Stomach (tissue), 9 donors: ENCODE results near the gene RETREG1. TPM values are rescaled to one million over a fixed set of nuclear protein-coding genes. Genes with fewer than 3 reads are reported as not detected.

Experiments
- DNase-seq, 2 donors: peaks; one replicate each; pipeline versions ENCODE4 v3.0.0 to v3.0.0-alpha.2; 2013 to 2019
- H3K27ac ChIP-seq, 5 donors: fragments of 200-600 bp in 4 of 5; sonication (generic) in 4 of 5; one replicate each; pipeline ENCODE4 v1.5.1; 2013 to 2019; ENCODE audit warnings: mild to moderate bottlenecking in 1 of 5, moderate library complexity in 1 of 5
- H3K27me3 ChIP-seq, 3 donors: fragments of 200-600 bp; sonication (generic); one replicate each; pipeline ENCODE4 v1.5.1; 2017 to 2019; ENCODE audit warnings: mixed run types in 1 of 3
- H3K36me3 ChIP-seq, 4 donors: fragments of 200-600 bp; sonication (generic); 1 replicate in 3 of 4; 2 replicates in 1 of 4; pipeline ENCODE4 v1.5.1; 2016 to 2019
- H3K4me1 ChIP-seq, 4 donors: fragments of 200-600 bp; sonication (generic); one replicate each; pipeline ENCODE4 v1.5.1; 2016 to 2019
- H3K4me3 ChIP-seq, 4 donors: fragments of 200-600 bp; sonication (generic) in 3 of 4; one replicate each; pipeline ENCODE4 v1.5.1; 2016 to 2019; ENCODE audit warnings: mild to moderate bottlenecking in 1 of 4
- H3K9me3 ChIP-seq, 4 donors: fragments of 200-600 bp; sonication (generic); one replicate each; pipeline ENCODE4 v1.5.1; 2016 to 2019
- EP300 ChIP-seq: sonication (generic); formaldehyde crosslinking; IDR thresholded peaks from one replicate; pipeline ENCODE4 v1.6.1; 2017; ENCODE audit warnings: antibody characterized with exemption
- POLR2A ChIP-seq, 4 donors: fragments of 450-650 bp; IDR thresholded peaks; one replicate each; pipeline ENCODE4 v1.6.1; 2016; ENCODE audit warnings: antibody characterized with exemption in 4 of 4, control low read depth in 2 of 4, mild to moderate bottlenecking in 1 of 4, moderate library complexity in 1 of 4
- POLR2AphosphoS5 ChIP-seq, 3 donors: sonication (generic); formaldehyde crosslinking; IDR thresholded peaks; one replicate each; pipeline ENCODE4 v1.6.1; 2016; ENCODE audit warnings: antibody characterized with exemption in 3 of 3
- WGBS, 5 donors: extraction: QIAGEN DNeasy Blood & Tissue Kit in 3 of 5; methylation state at CpG; one replicate each; pipeline versions ENCODE4 v1.1.5 to v1.1.7; 2013 to 2018; 5-methylcytosine and 5-hydroxymethylcytosine counted together
- intact Hi-C: fragments of 100-400 bp; cut with DNase I; formaldehyde crosslinking; loops from one replicate; pipeline ENCODE4 v1.15.1; 2023; ENCODE audit warnings: low total_unique reads
- polyA plus RNA-seq, 3 donors: library from polyadenylated mRNA; stranded (reverse); fragments of 200-250 nt; gene quantifications; one replicate each; pipeline ENCODE4 v1.2.3, GENCODE V29; 2013
- total RNA-seq, 5 donors: library from RNA; depleted of rRNA; stranded (reverse); fragments of >200 nt; gene quantifications; one replicate each; pipeline versions ENCODE4 v1.1.0 to v1.2.3, GENCODE V29; 2014 to 2016
- TF ChIP-seq, protein P1 (sequence below), 7 experiments: fragments of 450-650 bp in 4 of 7; fragments of 200-600 bp in 3 of 7; sonication (generic) in 3 of 7; IDR thresholded peaks; one replicate each; pipeline ENCODE4 v1.5.1; 2016 to 2019; ENCODE audit warnings: antibody characterized with exemption in 7 of 7, control low read depth in 2 of 7, mild to moderate bottlenecking in 1 of 7
- donor health status: healthy with polysubstance abuse.
- donor health status: Bipolar disorder and iron deficiency.
- donor health status: healthy.

Gene RETREG1
- total and polyA plus RNA-seq, 8 donors = 7.1 to 71.2 (median 23.9) TPM

GRCh38 chr5:16642867-16643266 lies 26.1 kb upstream of the RETREG1 start:
- intact Hi-C loops = no loop called here
- 58 to 80% (median 72%) methylated on average over 2 of the region's 2 CpGs for WGBS, 5 donors
- DNase-seq = no peak
- H3K9me3 ChIP-seq = no peaks in the 10 kb centered on the region
- H3K4me3 ChIP-seq = no peak overlapping the region
- TF ChIP-seq, protein P1, sequence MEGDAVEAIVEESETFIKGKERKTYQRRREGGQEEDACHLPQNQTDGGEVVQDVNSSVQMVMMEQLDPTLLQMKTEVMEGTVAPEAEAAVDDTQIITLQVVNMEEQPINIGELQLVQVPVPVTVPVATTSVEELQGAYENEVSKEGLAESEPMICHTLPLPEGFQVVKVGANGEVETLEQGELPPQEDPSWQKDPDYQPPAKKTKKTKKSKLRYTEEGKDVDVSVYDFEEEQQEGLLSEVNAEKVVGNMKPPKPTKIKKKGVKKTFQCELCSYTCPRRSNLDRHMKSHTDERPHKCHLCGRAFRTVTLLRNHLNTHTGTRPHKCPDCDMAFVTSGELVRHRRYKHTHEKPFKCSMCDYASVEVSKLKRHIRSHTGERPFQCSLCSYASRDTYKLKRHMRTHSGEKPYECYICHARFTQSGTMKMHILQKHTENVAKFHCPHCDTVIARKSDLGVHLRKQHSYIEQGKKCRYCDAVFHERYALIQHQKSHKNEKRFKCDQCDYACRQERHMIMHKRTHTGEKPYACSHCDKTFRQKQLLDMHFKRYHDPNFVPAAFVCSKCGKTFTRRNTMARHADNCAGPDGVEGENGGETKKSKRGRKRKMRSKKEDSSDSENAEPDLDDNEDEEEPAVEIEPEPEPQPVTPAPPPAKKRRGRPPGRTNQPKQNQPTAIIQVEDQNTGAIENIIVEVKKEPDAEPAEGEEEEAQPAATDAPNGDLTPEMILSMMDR (IDR thresholded peaks at IDR 0.05) = no peak
- no peak for TF ChIP-seq POLR2AphosphoS5 (IDR thresholded peaks at IDR 0.05)
- TF ChIP-seq POLR2A (IDR thresholded peaks at IDR 0.05) = no peak
- no peak for TF ChIP-seq EP300
- H3K27ac ChIP-seq = no peak overlapping the region
- no peaks in the 10 kb centered on the region for H3K4me1 ChIP-seq
- H3K36me3 ChIP-seq = no peaks in the 10 kb centered on the region
- no peaks in the 10 kb centered on the region for H3K27me3 ChIP-seq

DNA sequence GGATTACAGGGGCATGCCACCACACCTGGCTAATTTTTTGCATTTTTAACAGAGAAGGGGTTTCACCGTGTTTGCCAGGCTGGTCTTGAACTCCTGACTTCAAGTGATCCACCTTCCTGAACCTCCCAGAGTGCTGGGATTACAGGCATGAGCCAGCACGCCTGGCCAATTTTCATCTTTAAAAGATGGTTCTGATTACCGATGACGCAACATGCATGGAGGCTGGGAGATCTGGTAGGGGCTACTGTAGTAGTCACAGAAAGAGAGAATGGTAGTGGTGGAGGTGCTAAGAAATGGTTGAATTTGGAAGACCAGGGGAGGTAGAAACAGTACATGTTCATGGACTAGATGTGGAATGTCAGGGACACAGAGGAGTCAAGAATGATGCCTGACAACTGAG lies 22.4 kb upstream of the RETREG1 start:
- no peak for DNase-seq
- WGBS, 5 donors = 93 to 96% (median 95%) methylated on average over 4 of the region's 4 CpGs
- no peaks in the 10 kb centered on the region for H3K4me1 ChIP-seq
- no peak overlapping the region for H3K4me3 ChIP-seq
- H3K27ac ChIP-seq = no peak overlapping the region
- intact Hi-C loops = no loop called here
- no peaks in the 10 kb centered on the region for H3K9me3 ChIP-seq
- no peak for TF ChIP-seq POLR2A (IDR thresholded peaks at IDR 0.05)
- no peak for TF ChIP-seq POLR2AphosphoS5 (IDR thresholded peaks at IDR 0.05)
- TF ChIP-seq, protein P1 (IDR thresholded peaks at IDR 0.05) = no peak
- TF ChIP-seq EP300 = no peak
- H3K36me3 ChIP-seq = no peaks in the 10 kb centered on the region
- H3K27me3 ChIP-seq = no peaks in the 10 kb centered on the region

GRCh38 chr5:16628376-16628775 lies 11.6 kb upstream of the RETREG1 start:
- peaks cover 0 to 9% (median 0%) of the 10 kb centered on the region in 4 donors for H3K4me1 ChIP-seq
- WGBS, 5 donors = 85 to 95% (median 91%) methylated on average over 3 of the region's 3 CpGs
- DNase-seq = no peak
- no peaks in the 10 kb centered on the region for H3K9me3 ChIP-seq
- no peak for TF ChIP-seq POLR2A (IDR thresholded peaks at IDR 0.05)
- TF ChIP-seq EP300 = no peak
- TF ChIP-seq POLR2AphosphoS5 (IDR thresholded peaks at IDR 0.05) = no peak
- TF ChIP-seq, protein P1 (IDR thresholded peaks at IDR 0.05) = no peak
- intact Hi-C loops = no loop called here
- H3K36me3 ChIP-seq = no peaks in the 10 kb centered on the region
- H3K27me3 ChIP-seq = no peaks in the 10 kb centered on the region
- no peak overlapping the region for H3K4me3 ChIP-seq
- no peak overlapping the region for H3K27ac ChIP-seq

- Histone ChIP-seq H3K9me3 (no peaks in the 10 kb centered on the region), H3K4me1 (peaks cover 0 to 9% (median 0%) of the 10 kb centered on the region in 4 donors), H3K4me3 (no peak overlapping the region), H3K36me3 (no peaks in the 10 kb centered on the region), H3K27ac (no peak overlapping the region), H3K27me3 (no peaks in the 10 kb centered on the region)
- TF ChIP-seq, protein P1 (IDR thresholded peaks at IDR 0.05) = no peak
- TF ChIP-seq POLR2AphosphoS5 (IDR thresholded peaks at IDR 0.05) (no peak), POLR2A (IDR thresholded peaks at IDR 0.05) (no peak), EP300 (no peak)
- intact Hi-C loops = no loop called here
- peak in 1 of 2 donors; percentile 29 for DNase-seq
- WGBS, 5 donors = 63 to 67% (median 65%) methylated on average over 5 of the region's 5 CpGs
These were observed 10.0 kb upstream of the RETREG1 start for GRCh38 chr5:16626696-16627264.
